Astrocyte (in vitro differentiated cells and primary cell): Measurements from ENCODE around the gene SPATA19. TPM values are rescaled to one million over a fixed set of nuclear protein-coding genes. Genes with fewer than 3 reads are reported as not detected.

Experiments
- DNase-seq: peaks from one replicate; pipeline ENCODE4 v3.0.0-alpha.2; 2010; ENCODE audit warnings: low read depth
- FAIRE-seq: peaks from 2 replicates; lab custom pipeline; 2011; peaks lifted over from hg19 to GRCh38; lab: Jason Lieb, UNC
- H2AFZ ChIP-seq: 2 replicates; pipeline ENCODE4 v1.6.0; 2012; ENCODE audit warnings: low read depth, low read length, inconsistent platforms
- H3K27ac ChIP-seq: 2 replicates; pipeline ENCODE4 v1.5.1; 2011; ENCODE audit warnings: low read depth, low read length, inconsistent platforms
- H3K27me3 ChIP-seq: 2 replicates; pipeline ENCODE4 v1.6.0; 2011; ENCODE audit warnings: low read length, inconsistent platforms; ENCODE audit not compliant: insufficient read depth
- H3K36me3 ChIP-seq: 2 replicates; pipeline ENCODE4 v1.5.1; 2011; ENCODE audit warnings: low read length, inconsistent platforms; ENCODE audit not compliant: insufficient read depth
- H3K4me1 ChIP-seq: 2 replicates; pipeline ENCODE4 v1.5.1; 2011; ENCODE audit warnings: low read length, inconsistent platforms; ENCODE audit not compliant: insufficient read depth
- H3K4me2 ChIP-seq: 2 replicates; pipeline ENCODE4 v1.6.0; 2012; ENCODE audit warnings: low read length, inconsistent platforms
- H3K4me3 ChIP-seq: 2 replicates; pipeline ENCODE4 v1.5.1; 2011; ENCODE audit warnings: low read depth, mild to moderate bottlenecking, low read length, inconsistent platforms; ENCODE audit not compliant: insufficient read depth
- H3K79me2 ChIP-seq: 2 replicates; pipeline ENCODE4 v1.6.0; 2012; ENCODE audit warnings: mild to moderate bottlenecking, low read length, inconsistent platforms; ENCODE audit not compliant: insufficient read depth
- H3K9ac ChIP-seq: 2 replicates; pipeline ENCODE4 v1.6.0; 2012; ENCODE audit warnings: mild to moderate bottlenecking, low read length, inconsistent platforms
- H3K9me3 ChIP-seq: 2 replicates; pipeline ENCODE4 v1.5.1; 2012; ENCODE audit warnings: low read depth, mild to moderate bottlenecking, low read length, inconsistent platforms; ENCODE audit not compliant: insufficient read depth
- H4K20me1 ChIP-seq: 2 replicates; pipeline ENCODE4 v1.6.0; 2012; ENCODE audit warnings: low read length, inconsistent platforms; ENCODE audit not compliant: insufficient read depth
- H3K27ac Mint-ChIP-seq: one replicate; pipeline ENCODE4 v1.8.0; 2021; ENCODE audit warnings: mild to moderate bottlenecking, mixed read lengths; ENCODE audit not compliant: unreplicated experiment
- H3K27me3 Mint-ChIP-seq: one replicate; pipeline ENCODE4 v1.8.0; 2021; ENCODE audit warnings: low read depth, mixed read lengths; ENCODE audit not compliant: unreplicated experiment
- H3K36me3 Mint-ChIP-seq: one replicate; pipeline ENCODE4 v1.8.0; 2021; ENCODE audit warnings: low read depth, mixed read lengths; ENCODE audit not compliant: unreplicated experiment
- H3K4me1 Mint-ChIP-seq: one replicate; pipeline ENCODE4 v1.8.0; 2021; ENCODE audit warnings: low read depth, mixed read lengths; ENCODE audit not compliant: unreplicated experiment
- H3K4me3 Mint-ChIP-seq: one replicate; pipeline ENCODE4 v1.8.0; 2021; ENCODE audit warnings: mild to moderate bottlenecking, moderate library complexity, mixed read lengths; ENCODE audit not compliant: unreplicated experiment
- H3K9me3 Mint-ChIP-seq: one replicate; pipeline ENCODE4 v1.8.0; 2021; ENCODE audit warnings: mild to moderate bottlenecking, mixed read lengths; ENCODE audit not compliant: unreplicated experiment
- CTCF ChIP-seq: IDR thresholded peaks from 2 replicates; pipeline ENCODE4 v1.5.1; 2011; ENCODE audit warnings: low read depth, mild to moderate bottlenecking, inconsistent platforms, low read length, moderate library complexity; ENCODE audit not compliant: insufficient read depth
- EZH2 ChIP-seq: IDR thresholded peaks from 2 replicates; pipeline ENCODE4 v1.6.1; 2012; ENCODE audit warnings: mild to moderate bottlenecking, low read length, inconsistent platforms; ENCODE audit not compliant: insufficient read depth
- total RNA-seq: library from RNA; stranded (reverse); gene quantifications from 2 replicates; pipeline ENCODE4 v1.2.1, GENCODE V29; 2021

Gene SPATA19
- total RNA-seq, 1 donor from 2014 or later: not detected

GRCh38 chr11:133832096-133832990 is 13.0 kb downstream of the SPATA19 start:
- no peak for TF ChIP-seq EZH2
- TF ChIP-seq CTCF: no peak
- Histone ChIP-seq H2AFZ (no peak overlapping the region), H3K9me3 (no peaks in the 10 kb centered on the region), H3K9ac (no peak overlapping the region), H3K4me1 (no peaks in the 10 kb centered on the region), H3K4me3 (no peak overlapping the region), H3K27me3 (no peaks in the 10 kb centered on the region), H4K20me1 (no peaks in the 10 kb centered on the region), H3K4me2 (no peak overlapping the region), H3K36me3 (no peaks in the 10 kb centered on the region), H3K79me2 (no peaks in the 10 kb centered on the region), H3K27ac (no peak overlapping the region)
- Mint-ChIP-seq H3K4me1 (peaks cover 7% of the 10 kb centered on the region), H3K27me3 (peaks cover 36% of the 10 kb centered on the region), H3K36me3 (no peaks in the 10 kb centered on the region), H3K9me3 (peaks cover 6% of the 10 kb centered on the region), H3K4me3 (no peak overlapping the region), H3K27ac (no peak overlapping the region)
- DNase-seq (no peak), FAIRE-seq (no peak)

GRCh38 chr11:133830931-133831907 is 14.1 kb downstream of the SPATA19 start:
- TF ChIP-seq EZH2: no peak
- no peak for TF ChIP-seq CTCF
- peaks cover 6% of the 10 kb centered on the region for H3K9me3 Mint-ChIP-seq
- no peak overlapping the region for H3K27ac Mint-ChIP-seq
- no peaks in the 10 kb centered on the region for H3K36me3 Mint-ChIP-seq
- FAIRE-seq (no peak), DNase-seq (no peak)
- peaks cover 44% of the 10 kb centered on the region for H3K27me3 Mint-ChIP-seq
- no peaks in the 10 kb centered on the region for H3K27me3 ChIP-seq
- no peak overlapping the region for H3K4me3 Mint-ChIP-seq
- H3K27ac ChIP-seq: no peak overlapping the region
- H2AFZ ChIP-seq: no peak overlapping the region
- no peaks in the 10 kb centered on the region for H3K4me1 ChIP-seq
- H3K9ac ChIP-seq: no peak overlapping the region
- no peaks in the 10 kb centered on the region for H4K20me1 ChIP-seq
- H3K4me1 Mint-ChIP-seq: peaks cover 7% of the 10 kb centered on the region
- no peaks in the 10 kb centered on the region for H3K9me3 ChIP-seq
- H3K4me2 ChIP-seq: no peak overlapping the region
- no peaks in the 10 kb centered on the region for H3K79me2 ChIP-seq
- no peak overlapping the region for H3K4me3 ChIP-seq
- H3K36me3 ChIP-seq: no peaks in the 10 kb centered on the region
